AG10803 (cell line): ENCODE data around the gene TNP1.
A peak's percentile ranks its signal among the peaks of the same experiment; 100 is the strongest.

Experiments used
- DNase-seq: peaks from one replicate; pipeline ENCODE4 v3.0.0; 2010; ENCODE audit warnings: low read depth
- H3K4me3 ChIP-seq: 2 replicates; pipeline ENCODE4 v1.5.1; 2011; ENCODE audit warnings: mild to moderate bottlenecking, low read length, control low read depth
- TF ChIP-seq, protein P1 (sequence below): conservative IDR thresholded peaks from 2 replicates; pipeline ENCODE4 v1.5.1; 2011; ENCODE audit warnings: mild to moderate bottlenecking, low read length, control low read depth, inconsistent platforms

Gene TNP1

DNA sequence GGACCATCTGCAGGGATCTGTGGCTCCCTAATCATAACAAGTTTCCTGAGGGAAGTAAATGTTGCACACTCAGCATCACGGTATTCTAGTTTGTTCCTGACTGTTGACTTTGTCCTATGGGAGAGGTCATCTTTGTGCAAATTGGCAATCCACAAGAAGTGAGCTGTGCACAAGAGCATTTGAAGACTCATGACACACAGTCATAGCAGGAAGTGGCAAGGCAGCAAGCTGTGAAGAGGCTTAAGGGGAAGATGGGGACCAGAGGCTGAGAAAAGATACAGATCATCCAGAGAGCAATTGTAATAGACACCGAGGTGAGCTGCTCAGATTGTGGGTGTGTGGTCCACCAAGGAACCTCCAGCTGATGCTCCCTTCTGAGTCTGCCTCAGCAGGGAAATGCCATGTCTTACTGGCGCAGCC, 2.7 kb downstream of the TNP1 start:
- peak; percentile 51 for DNase-seq
- TF ChIP-seq, protein P1, sequence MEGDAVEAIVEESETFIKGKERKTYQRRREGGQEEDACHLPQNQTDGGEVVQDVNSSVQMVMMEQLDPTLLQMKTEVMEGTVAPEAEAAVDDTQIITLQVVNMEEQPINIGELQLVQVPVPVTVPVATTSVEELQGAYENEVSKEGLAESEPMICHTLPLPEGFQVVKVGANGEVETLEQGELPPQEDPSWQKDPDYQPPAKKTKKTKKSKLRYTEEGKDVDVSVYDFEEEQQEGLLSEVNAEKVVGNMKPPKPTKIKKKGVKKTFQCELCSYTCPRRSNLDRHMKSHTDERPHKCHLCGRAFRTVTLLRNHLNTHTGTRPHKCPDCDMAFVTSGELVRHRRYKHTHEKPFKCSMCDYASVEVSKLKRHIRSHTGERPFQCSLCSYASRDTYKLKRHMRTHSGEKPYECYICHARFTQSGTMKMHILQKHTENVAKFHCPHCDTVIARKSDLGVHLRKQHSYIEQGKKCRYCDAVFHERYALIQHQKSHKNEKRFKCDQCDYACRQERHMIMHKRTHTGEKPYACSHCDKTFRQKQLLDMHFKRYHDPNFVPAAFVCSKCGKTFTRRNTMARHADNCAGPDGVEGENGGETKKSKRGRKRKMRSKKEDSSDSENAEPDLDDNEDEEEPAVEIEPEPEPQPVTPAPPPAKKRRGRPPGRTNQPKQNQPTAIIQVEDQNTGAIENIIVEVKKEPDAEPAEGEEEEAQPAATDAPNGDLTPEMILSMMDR: no peak
- no peak overlapping the region for H3K4me3 ChIP-seq

GRCh38 chr2:216856406-216857065, 3.3 kb downstream of the TNP1 start:
- no peak for DNase-seq

DNA sequence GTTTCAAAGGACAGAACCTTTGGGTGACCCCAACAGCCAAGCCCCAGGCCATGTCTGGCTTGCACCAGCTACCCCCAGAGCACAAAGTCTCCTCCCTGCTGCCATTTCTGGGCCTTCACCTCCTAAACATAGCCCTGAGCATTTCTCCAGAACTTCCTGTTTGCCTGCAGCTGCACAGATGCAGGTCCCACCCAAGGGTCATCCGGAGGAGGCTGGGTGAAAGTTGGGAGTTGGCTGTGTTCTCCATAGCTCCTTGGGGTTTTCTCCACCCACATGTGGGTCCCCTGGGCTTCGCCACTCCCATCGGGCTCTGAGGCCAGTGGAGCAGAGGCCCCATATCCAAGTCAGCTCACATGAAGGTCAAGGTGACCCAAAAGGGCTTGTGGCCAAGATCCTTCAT, 4.3 kb downstream of the TNP1 start:
- TF ChIP-seq, protein P1: no peak
- DNase-seq: no peak
- H3K4me3 ChIP-seq: no peak overlapping the region

More at GRCh38 chr2:216856406-216857065, 3.3 kb downstream of the TNP1 start:
- TF ChIP-seq, protein P1: no peak
- H3K4me3 ChIP-seq: no peak overlapping the region

DNA sequence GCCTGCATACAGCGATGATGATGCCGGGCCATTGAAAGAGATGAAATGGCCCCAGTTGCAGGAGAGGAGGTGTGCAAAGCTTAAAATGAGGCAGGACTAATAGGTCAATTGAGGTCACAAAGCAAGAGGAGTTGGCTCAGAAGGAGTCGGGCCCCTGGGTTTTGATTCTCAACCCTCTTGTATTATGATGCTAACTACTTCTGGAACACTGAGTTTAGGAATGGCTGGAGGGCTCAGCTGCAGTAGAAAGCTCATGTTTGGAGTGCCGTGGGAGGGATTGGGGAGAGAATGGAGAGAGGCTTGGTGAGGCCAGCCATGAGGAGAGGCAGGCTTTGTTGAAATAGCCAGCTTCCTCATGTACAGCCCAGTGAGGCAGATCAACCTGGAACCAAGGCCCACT, 4.8 kb downstream of the TNP1 start:
- no peak for DNase-seq
- TF ChIP-seq, protein P1: no peak
- no peak overlapping the region for H3K4me3 ChIP-seq

DNA sequence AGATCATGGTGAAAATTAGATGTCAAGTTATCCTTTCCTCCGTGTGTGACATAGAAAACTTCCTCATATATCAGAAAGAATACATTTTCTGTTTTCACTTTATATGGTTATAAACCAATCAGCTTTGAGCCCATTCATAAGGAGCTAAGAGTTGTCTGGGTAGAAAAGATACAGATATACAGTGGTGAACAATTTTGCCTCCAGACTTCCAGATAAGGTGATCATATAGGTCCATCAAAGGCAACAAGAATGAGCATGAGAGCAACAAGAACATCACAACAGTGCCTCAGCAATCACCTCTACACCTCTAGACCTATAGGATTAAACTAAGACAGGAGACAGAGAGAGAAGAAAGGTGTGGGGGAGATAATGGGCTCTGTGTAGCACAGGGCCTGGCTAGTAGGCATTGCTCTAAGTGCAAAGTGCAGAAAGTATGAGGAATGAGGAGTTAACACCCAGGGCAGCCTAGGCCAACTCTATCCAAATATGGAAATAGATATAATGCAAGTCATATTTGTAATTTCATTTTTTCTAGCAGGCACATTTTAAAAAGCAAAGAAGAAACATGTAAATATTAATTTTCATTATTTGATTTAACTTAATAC, 8.3 kb downstream of the TNP1 start:
- no peak for DNase-seq
- no peak overlapping the region for H3K4me3 ChIP-seq
- TF ChIP-seq, protein P1: no peak

DNA sequence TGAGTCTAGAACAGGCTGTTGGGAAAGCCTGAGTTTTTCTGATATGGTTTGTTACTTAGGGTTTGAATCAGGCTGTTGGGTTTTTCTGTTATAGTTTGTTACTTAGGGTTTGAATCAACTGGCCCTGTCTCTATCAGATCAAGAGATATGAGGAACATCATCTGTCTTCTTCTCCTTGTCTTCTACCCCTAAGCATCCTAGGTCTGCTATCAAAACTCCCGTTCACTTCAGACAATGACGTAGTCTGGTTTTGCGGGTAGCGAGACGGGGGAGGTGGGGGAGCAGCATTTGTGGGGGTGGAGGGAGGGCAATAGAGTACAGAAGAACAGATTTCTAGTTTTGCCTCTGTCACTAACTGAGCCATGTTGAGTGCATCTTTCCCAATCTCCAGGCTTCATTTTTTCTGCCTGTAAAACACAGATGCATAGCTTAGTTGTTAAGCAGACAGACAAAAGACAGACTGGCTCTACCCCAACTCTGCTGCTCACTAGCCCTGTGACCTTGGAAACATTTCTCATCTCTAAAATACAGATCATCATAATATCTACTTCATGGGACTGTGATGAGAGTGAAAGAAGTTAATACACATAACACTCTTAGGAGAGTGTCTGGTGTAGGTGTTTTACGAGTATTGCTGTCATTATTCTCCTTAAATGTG, 9.1 kb downstream of the TNP1 start:
- H3K4me3 ChIP-seq: no peak overlapping the region
- TF ChIP-seq, protein P1: no peak
- DNase-seq: no peak

DNA sequence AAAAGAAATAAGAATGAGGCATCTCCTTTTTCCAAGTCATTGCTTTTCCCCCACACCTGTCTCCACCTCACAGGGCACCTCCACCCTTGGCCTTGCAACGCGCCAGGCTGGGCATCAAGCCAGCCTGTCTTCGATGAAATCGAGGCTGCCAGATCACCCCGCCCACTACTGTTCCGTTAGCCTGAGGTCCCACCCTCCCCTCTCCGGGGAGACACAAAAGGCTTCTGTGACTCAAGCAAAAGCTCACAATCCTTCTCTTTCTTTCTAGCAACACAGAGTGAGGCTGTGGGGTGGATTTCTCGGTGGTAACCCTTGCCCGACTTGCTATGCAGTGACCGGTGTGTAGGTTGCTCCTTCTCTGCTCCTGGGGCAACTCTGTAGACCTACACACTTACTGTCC, 9.9 kb downstream of the TNP1 start:
- H3K4me3 ChIP-seq: no peak overlapping the region
- TF ChIP-seq, protein P1: no peak
- no peak for DNase-seq
